Gastrocnemius medialis (tissue), 4 donors: Measurements from ENCODE around the gene C22orf23. TPM values are rescaled to one million over a fixed set of nuclear protein-coding genes. Genes with fewer than 3 reads are reported as not detected.
A peak's percentile ranks its signal among the peaks of the same experiment; 100 is the strongest.

Source experiments
- ATAC-seq, 2 donors: fragments of 150-250 bp; one replicate each; pipeline ENCODE4 v1.9.1; 2016
- DNase-seq, 2 donors: peaks; one replicate each; pipeline ENCODE4 v3.0.0-alpha.2; 2019
- H3K27ac ChIP-seq, 4 donors: fragments of 200-600 bp; sonication (generic); 1 replicate in 1 of 4; 2 replicates in 3 of 4; pipeline ENCODE4 v1.5.1; 2016 to 2018; ENCODE audit warnings: mild to moderate bottlenecking in 2 of 4, moderate library complexity in 1 of 4
- H3K27me3 ChIP-seq, 3 donors: fragments of 200-600 bp; sonication (generic) in 2 of 3; 1 replicate in 1 of 3; 2 replicates in 2 of 3; pipeline versions ENCODE4 v1.5.1 to v1.6.0; 2016 to 2019; ENCODE audit warnings: mild to moderate bottlenecking in 1 of 3, moderate library complexity in 1 of 3
- H3K36me3 ChIP-seq, 2 donors: fragments of 200-600 bp; sonication (generic) in 1 of 2; one replicate each; pipeline ENCODE4 v1.5.1; 2017 to 2018
- H3K4me1 ChIP-seq, 2 donors: fragments of 200-600 bp; sonication (generic) in 1 of 2; one replicate each; pipeline ENCODE4 v1.5.1; 2016 to 2017; ENCODE audit warnings: mild to moderate bottlenecking in 2 of 2
- H3K4me3 ChIP-seq, 4 donors: fragments of 200-600 bp; sonication (generic) in 3 of 4; 1 replicate in 1 of 4; 2 replicates in 3 of 4; pipeline ENCODE4 v1.5.1; 2016 to 2019; ENCODE audit warnings: mild to moderate bottlenecking in 2 of 4
- H3K9me3 ChIP-seq, 3 donors: fragments of 200-600 bp; sonication (generic) in 2 of 3; 1 replicate in 1 of 3; 2 replicates in 2 of 3; pipeline ENCODE4 v1.5.1; 2016 to 2019
- POLR2A ChIP-seq, 2 donors: fragments of 450-650 bp; IDR thresholded peaks; one replicate each; pipeline ENCODE4 v1.6.1; 2017; ENCODE audit warnings: antibody characterized with exemption in 2 of 2, mild to moderate bottlenecking in 2 of 2, moderate library complexity in 2 of 2
- in situ Hi-C, 4 donors: fragments of 200-750 bp; cut with MboI; loops; one replicate each; pipeline versions ENCODE4 v1.15.0 to v1.8.0; 2017; ENCODE audit warnings: low sequenced_read_pairs in 4 of 4
- intact Hi-C: fragments of 100-400 bp; cut with DNase I; formaldehyde crosslinking; loops from one replicate; pipeline ENCODE4 v1.15.1; 2023; ENCODE audit warnings: low total_unique reads
- total RNA-seq, 4 donors: library from RNA; depleted of rRNA; stranded (reverse); fragments of >200 nt; gene quantifications; one replicate each; pipeline versions ENCODE4 v1.1.0 to v1.2.3, GENCODE V29; 2016
- TF ChIP-seq, protein P1 (sequence below), 5 experiments: fragments of 450-650 bp in 3 of 5; fragments of 200-600 bp in 2 of 5; sonication (generic) in 2 of 5; IDR thresholded peaks in 4 of 5; conservative IDR thresholded peaks in 1 of 5; 1 replicate in 4 of 5; 2 replicates in 1 of 5; pipeline ENCODE4 v1.5.1; 2016 to 2019; ENCODE audit warnings: antibody characterized with exemption in 5 of 5, mild to moderate bottlenecking in 3 of 5, moderate library complexity in 3 of 5

The C22orf23 gene
- total RNA-seq, 4 donors from 2014 or later = 0.20 to 1.1 (median 0.35) TPM; not detected in 1

- Histone ChIP-seq H3K27ac (peak overlapping the region in 2 of 4 donors; percentile 25 to 28), H3K9me3 (no peaks in the 10 kb centered on the region), H3K4me3 (no peak overlapping the region), H3K27me3 (no peaks in the 10 kb centered on the region), H3K36me3 (peaks cover 0 to 40% of the 10 kb centered on the region in 2 donors), H3K4me1 (no peaks in the 10 kb centered on the region)
- ATAC-seq (no peak), DNase-seq (no peak)
- TF ChIP-seq, protein P1, sequence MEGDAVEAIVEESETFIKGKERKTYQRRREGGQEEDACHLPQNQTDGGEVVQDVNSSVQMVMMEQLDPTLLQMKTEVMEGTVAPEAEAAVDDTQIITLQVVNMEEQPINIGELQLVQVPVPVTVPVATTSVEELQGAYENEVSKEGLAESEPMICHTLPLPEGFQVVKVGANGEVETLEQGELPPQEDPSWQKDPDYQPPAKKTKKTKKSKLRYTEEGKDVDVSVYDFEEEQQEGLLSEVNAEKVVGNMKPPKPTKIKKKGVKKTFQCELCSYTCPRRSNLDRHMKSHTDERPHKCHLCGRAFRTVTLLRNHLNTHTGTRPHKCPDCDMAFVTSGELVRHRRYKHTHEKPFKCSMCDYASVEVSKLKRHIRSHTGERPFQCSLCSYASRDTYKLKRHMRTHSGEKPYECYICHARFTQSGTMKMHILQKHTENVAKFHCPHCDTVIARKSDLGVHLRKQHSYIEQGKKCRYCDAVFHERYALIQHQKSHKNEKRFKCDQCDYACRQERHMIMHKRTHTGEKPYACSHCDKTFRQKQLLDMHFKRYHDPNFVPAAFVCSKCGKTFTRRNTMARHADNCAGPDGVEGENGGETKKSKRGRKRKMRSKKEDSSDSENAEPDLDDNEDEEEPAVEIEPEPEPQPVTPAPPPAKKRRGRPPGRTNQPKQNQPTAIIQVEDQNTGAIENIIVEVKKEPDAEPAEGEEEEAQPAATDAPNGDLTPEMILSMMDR (IDR thresholded peaks at IDR 0.05 in 4 of 5, conservative IDR thresholded peaks at IDR 0.05 in 1 of 5) = no peak
- TF ChIP-seq POLR2A (IDR thresholded peaks at IDR 0.05) = no peak
- in situ Hi-C loops = no loop called here
- intact Hi-C loops = no loop called here
Observed at GRCh38 chr22:37920126-37920525, 33.3 kb downstream of the C22orf23 start.

GRCh38 chr22:37918580-37919270 is 34.7 kb downstream of the C22orf23 start:
- DNase-seq (no peak), ATAC-seq (no peak)
- no peak for TF ChIP-seq POLR2A (IDR thresholded peaks at IDR 0.05)
- TF ChIP-seq, protein P1 (IDR thresholded peaks at IDR 0.05 in 4 of 5, conservative IDR thresholded peaks at IDR 0.05 in 1 of 5) = no peak
- Histone ChIP-seq H3K9me3 (no peaks in the 10 kb centered on the region), H3K36me3 (peaks cover 0 to 36% of the 10 kb centered on the region in 2 donors), H3K4me3 (no peak overlapping the region), H3K27ac (peak overlapping the region in 3 of 4 donors; percentile 9 to 34 (median 23)), H3K4me1 (no peaks in the 10 kb centered on the region), H3K27me3 (no peaks in the 10 kb centered on the region)
- intact Hi-C loops = no loop called here
- in situ Hi-C loops = no loop called here

GRCh38 chr22:37917874-37918548 is 35.4 kb downstream of the C22orf23 start:
- Histone ChIP-seq H3K9me3 (no peaks in the 10 kb centered on the region), H3K36me3 (peaks cover 0 to 36% of the 10 kb centered on the region in 2 donors), H3K4me1 (no peaks in the 10 kb centered on the region), H3K27ac (peak overlapping the region in 2 of 4 donors; percentile 23 to 34), H3K27me3 (no peaks in the 10 kb centered on the region), H3K4me3 (no peak overlapping the region)
- no peak for ATAC-seq
- in situ Hi-C loops = no loop called here
- intact Hi-C loops = no loop called here
- no peak for TF ChIP-seq POLR2A (IDR thresholded peaks at IDR 0.05)
- TF ChIP-seq, protein P1 (IDR thresholded peaks at IDR 0.05 in 4 of 5, conservative IDR thresholded peaks at IDR 0.05 in 1 of 5) = no peak
- DNase-seq = no peak

DNA sequence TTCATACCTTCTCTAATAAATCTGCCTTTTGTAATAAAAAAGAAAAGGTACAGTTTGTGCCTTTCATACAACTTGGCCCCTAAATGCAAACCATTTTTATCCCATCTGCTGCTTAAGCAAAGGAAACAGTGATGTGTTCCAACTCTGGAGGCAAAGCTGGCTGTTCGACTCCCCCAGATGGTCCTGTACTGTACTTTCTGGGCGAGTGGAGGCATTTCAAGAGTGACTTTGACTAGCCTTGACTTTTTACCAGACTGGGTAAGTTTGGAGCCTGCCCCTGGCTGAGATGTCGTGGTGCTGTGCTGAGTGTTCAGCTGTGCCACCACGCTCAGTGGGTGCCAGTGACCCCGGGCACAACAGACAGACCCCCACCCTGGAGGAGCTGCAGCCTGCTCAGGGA is 37.1 kb downstream of the C22orf23 start:
- no peak for DNase-seq
- intact Hi-C loops (no loop called here), in situ Hi-C loops (no loop called here)
- Histone ChIP-seq H3K27ac (no peak overlapping the region), H3K27me3 (no peaks in the 10 kb centered on the region), H3K9me3 (no peaks in the 10 kb centered on the region), H3K4me1 (no peaks in the 10 kb centered on the region), H3K4me3 (no peak overlapping the region), H3K36me3 (peaks cover 0 to 36% of the 10 kb centered on the region in 2 donors)
- ATAC-seq = no peak
- TF ChIP-seq POLR2A (IDR thresholded peaks at IDR 0.05) = no peak
- TF ChIP-seq, protein P1 (IDR thresholded peaks at IDR 0.05 in 4 of 5, conservative IDR thresholded peaks at IDR 0.05 in 1 of 5) = no peak
